IMR-90 (cell line): Measurements from ENCODE around the gene BTBD10. TPM values are rescaled to one million over a fixed set of nuclear protein-coding genes. Genes with fewer than 3 reads are reported as not detected.

ENCODE experiments used
- ATAC-seq: fragments of 200-7000 bp; cut with Tn5 transposase; 2 replicates; pipeline ENCODE4 v1.9.1; 2020; ENCODE audit warnings: low read depth, mild to moderate bottlenecking, moderate library complexity
- BruUV-seq: library from RNA; stranded (reverse); fragments of 400-500 nt; replicated peaks from 2 replicates; lab custom pipeline; 2021; lab: Mats Ljungman, UMichigan
- CTCF ChIA-PET: fragments of 300-600 bp; formaldehyde crosslinking; extraction: SDS; loops from one replicate; lab custom pipeline; 2021; ENCODE audit warnings: antibody characterized with exemption; lab: Yijun Ruan, JAX
- POLR2A ChIA-PET: fragments of 300-600 bp; sonication (Branson Sonifier 250); formaldehyde crosslinking; loops from one replicate; lab custom pipeline; 2022; ENCODE audit warnings: antibody characterized with exemption; ENCODE audit not compliant: unreplicated experiment; lab: Charles Lee
- DNase-seq: peaks from one replicate; pipeline ENCODE4 v3.0.0; 2013
- H2AFZ ChIP-seq: replicated peaks from 2 replicates; pipeline ENCODE3; 2013; ENCODE audit warnings: low read length, mild to moderate bottlenecking; ENCODE audit not compliant: poor library complexity
- H2AK5ac ChIP-seq: 2 replicates; pipeline ENCODE4 v1.6.1; 2013; ENCODE audit warnings: low read depth, low read length, inconsistent platforms
- H2AK9ac ChIP-seq: replicated peaks from 2 replicates; pipeline ENCODE3; 2013; ENCODE audit warnings: mild to moderate bottlenecking, low read depth, low read length, moderate library complexity; ENCODE audit not compliant: poor library complexity
- H2BK120ac ChIP-seq: 2 replicates; pipeline ENCODE4 v1.6.1; 2013; ENCODE audit warnings: low read depth, low read length, inconsistent platforms
- H2BK15ac ChIP-seq: 3 replicates; pipeline ENCODE4 v1.6.1; 2013; ENCODE audit warnings: low read depth, low read length, inconsistent platforms
- H2BK20ac ChIP-seq: 2 replicates; pipeline ENCODE4 v1.6.1; 2013; ENCODE audit warnings: low read depth, mild to moderate bottlenecking, inconsistent platforms, low read length, moderate library complexity
- H2BK5ac ChIP-seq: 2 replicates; pipeline ENCODE4 v1.6.1; 2013; ENCODE audit warnings: mild to moderate bottlenecking, low read depth, low read length, inconsistent platforms; ENCODE audit not compliant: poor library complexity, severe bottlenecking
- H3K14ac ChIP-seq: replicated peaks from 2 replicates; pipeline ENCODE4 v1.6.1; 2013; ENCODE audit warnings: low read depth, low read length, inconsistent platforms
- H3K18ac ChIP-seq: 2 replicates; pipeline ENCODE4 v1.6.1; 2013; ENCODE audit warnings: low read depth, low read length, control low read depth
- H3K23ac ChIP-seq: 2 replicates; pipeline ENCODE4 v1.6.1; 2013; ENCODE audit warnings: low read depth, low read length, inconsistent platforms
- H3K27ac ChIP-seq: 2 replicates; pipeline ENCODE4 v1.5.1; 2013; ENCODE audit warnings: mild to moderate bottlenecking, control low read depth, low read length; ENCODE audit not compliant: insufficient read depth
- H3K27me3 ChIP-seq: 2 replicates; pipeline ENCODE4 v1.6.1; 2013; ENCODE audit warnings: low read length; ENCODE audit not compliant: control insufficient read depth, insufficient read depth
- H3K36me3 ChIP-seq: 2 replicates; pipeline ENCODE4 v1.6.1; 2013; ENCODE audit warnings: low read length, mixed read lengths; ENCODE audit not compliant: control insufficient read depth, insufficient read depth
- H3K4ac ChIP-seq: 2 replicates; pipeline ENCODE4 v1.6.1; 2013; ENCODE audit warnings: low read depth, low read length, inconsistent platforms
- H3K4me1 ChIP-seq: 2 replicates; pipeline ENCODE4 v1.6.1; 2013; ENCODE audit warnings: low read length, mixed read lengths; ENCODE audit not compliant: control insufficient read depth, insufficient read depth
- H3K4me2 ChIP-seq: 2 replicates; pipeline ENCODE4 v1.6.1; 2013; ENCODE audit warnings: low read depth, mild to moderate bottlenecking, control low read depth, low read length, moderate library complexity
- H3K4me3 ChIP-seq: 2 replicates; pipeline ENCODE4 v1.5.1; 2013; ENCODE audit warnings: low read depth, mild to moderate bottlenecking, control low read depth, low read length, moderate library complexity; ENCODE audit not compliant: insufficient read depth
- H3K56ac ChIP-seq: 2 replicates; pipeline ENCODE4 v1.6.1; 2013; ENCODE audit warnings: low read length, inconsistent platforms; ENCODE audit not compliant: insufficient read depth; ENCODE audit errors: extremely low read depth
- H3K79me1 ChIP-seq, 2 experiments: 2 replicates each; pipeline ENCODE4 v1.6.1; 2013; ENCODE audit warnings: low read length in 2 of 2, inconsistent platforms in 1 of 2, low read depth in 1 of 2
- H3K9ac ChIP-seq: 2 replicates; pipeline ENCODE4 v1.6.1; 2013; ENCODE audit warnings: low read depth, low read length, control low read depth
- H3K9me1 ChIP-seq: 2 replicates; pipeline ENCODE4 v1.6.1; 2013; ENCODE audit warnings: low read length, inconsistent platforms; ENCODE audit not compliant: insufficient read depth
- H3K9me3 ChIP-seq: 2 replicates; pipeline ENCODE4 v1.6.1; 2013; ENCODE audit warnings: low read length; ENCODE audit not compliant: control insufficient read depth, insufficient read depth
- H4K20me1 ChIP-seq: 2 replicates; pipeline ENCODE4 v1.6.1; 2013; ENCODE audit warnings: low read length, inconsistent platforms; ENCODE audit not compliant: insufficient read depth
- H4K5ac ChIP-seq: 2 replicates; pipeline ENCODE4 v1.6.1; 2013; ENCODE audit warnings: mild to moderate bottlenecking, low read depth, low read length, control low read depth
- H4K8ac ChIP-seq, 2 experiments: 2 replicates each; pipeline ENCODE4 v1.6.1; 2013; ENCODE audit warnings: low read depth in 2 of 2, low read length in 2 of 2, control low read depth in 1 of 2, inconsistent platforms in 1 of 2
- H4K91ac ChIP-seq: 2 replicates; pipeline ENCODE4 v1.6.1; 2013; ENCODE audit warnings: low read depth, low read length, inconsistent platforms; ENCODE audit not compliant: insufficient read depth
- CEBPB ChIP-seq: IDR thresholded peaks from 2 replicates; pipeline ENCODE4 v1.6.1; 2012; ENCODE audit warnings: low read depth, low read length, improper control_type of control experiment
- CHD1 ChIP-seq: IDR thresholded peaks from 2 replicates; pipeline ENCODE4 v1.6.1; 2012; ENCODE audit warnings: low read depth, low read length, improper control_type of control experiment
- FOS ChIP-seq: fragments of 150-350 bp; IDR thresholded peaks from 2 replicates; pipeline ENCODE4 v1.6.1; 2016; ENCODE audit warnings: low read depth, low read length
- MAZ ChIP-seq: IDR thresholded peaks from 2 replicates; pipeline ENCODE4 v1.6.1; 2012; ENCODE audit warnings: low read depth, mild to moderate bottlenecking, low read length, improper control_type of control experiment, moderate library complexity, borderline replicate concordance
- MXI1 ChIP-seq: IDR thresholded peaks from 2 replicates; pipeline ENCODE4 v1.6.1; 2012; ENCODE audit warnings: low read depth, mild to moderate bottlenecking, low read length, moderate library complexity, borderline replicate concordance
- NFE2L2 ChIP-seq: fragments of 150-350 bp; IDR thresholded peaks from 2 replicates; pipeline ENCODE4 v1.6.1; 2016; ENCODE audit warnings: low read depth, mild to moderate bottlenecking, low read length
- POLR2A ChIP-seq: IDR thresholded peaks from 2 replicates; pipeline ENCODE4 v1.6.1; 2012; ENCODE audit warnings: mild to moderate bottlenecking, low read depth, low read length
- RAD21 ChIP-seq: IDR thresholded peaks from 2 replicates; pipeline ENCODE4 v1.6.1; 2012; ENCODE audit warnings: low read length, improper control_type of control experiment
- RCOR1 ChIP-seq: IDR thresholded peaks from 2 replicates; pipeline ENCODE4 v1.6.1; 2012; ENCODE audit warnings: mild to moderate bottlenecking, low read length, improper control_type of control experiment; ENCODE audit not compliant: insufficient replicate concordance
- RFX5 ChIP-seq: IDR thresholded peaks from 2 replicates; pipeline ENCODE4 v1.8.0; 2012; ENCODE audit warnings: low read depth, mild to moderate bottlenecking, low read length, moderate library complexity
- SMC3 ChIP-seq: fragments of 150-350 bp; IDR thresholded peaks from 2 replicates; pipeline ENCODE4 v1.6.1; 2016; ENCODE audit warnings: low read depth, mild to moderate bottlenecking, antibody characterized with exemption, low read length, moderate library complexity
- WGBS, 2 experiments: methylation state at CpG; one replicate each; pipeline versions ENCODE4 v1.1.5 to v1.1.7; 2013; ENCODE audit warnings: missing lambda C conversion rate in 2 of 2; ENCODE audit not compliant: insufficient read length in 1 of 2; ENCODE audit errors: extremely low coverage in 2 of 2; 5-methylcytosine and 5-hydroxymethylcytosine counted together
- dilution Hi-C: fragments of 300-500 bp; cut with HindIII; formaldehyde crosslinking; loops from one replicate; pipeline ENCODE4 v1.14.3; 2018; ENCODE audit warnings: low sequenced_read_pairs; ENCODE audit not compliant: unreplicated experiment
- in situ Hi-C: fragments of 300-500 bp; cut with MboI; formaldehyde crosslinking; loops from 3 replicates; pipeline ENCODE4 v1.14.3; 2019; ENCODE audit warnings: low sequenced_read_pairs, inconsistent platforms, mixed read lengths
- intact Hi-C: fragments of 100-400 bp; cut with micrococcal nuclease; formaldehyde crosslinking; loops from 2 replicates; pipeline ENCODE4 v1.10.0; 2022
- polyA plus RNA-seq, 3 experiments: library from polyadenylated mRNA; depleted of rRNA; stranded (reverse); fragments of >200 nt; gene quantifications; 2 replicates each; pipeline ENCODE4 v1.2.3, GENCODE V29; 2012; ENCODE audit warnings: low replicate concordance in 1 of 3
- total RNA-seq: library from RNA; depleted of rRNA; stranded (reverse); fragments of >200 nt; gene quantifications from 2 replicates; pipeline ENCODE4 v1.2.3, GENCODE V29; 2012
- TF ChIP-seq, protein P1 (sequence below): fragments of 150-350 bp; IDR thresholded peaks from 2 replicates; pipeline ENCODE4 v1.6.1; 2017; ENCODE audit warnings: mild to moderate bottlenecking, antibody characterized with exemption, low read length, low read depth
- TF ChIP-seq, protein P2 (sequence below): conservative IDR thresholded peaks from 2 replicates; pipeline ENCODE4 v1.5.1; 2012; ENCODE audit warnings: mild to moderate bottlenecking, low read depth, low read length, improper control_type of control experiment
- TF ChIP-seq, protein P3 (sequence below): fragments of 150-350 bp; IDR thresholded peaks from 2 replicates; pipeline ENCODE4 v1.6.1; 2016; ENCODE audit warnings: low read depth, mild to moderate bottlenecking, low read length, moderate library complexity, borderline replicate concordance

The BTBD10 gene
- total and polyA plus RNA-seq, 2 of the 4 experiments (the other 2 are of a cell fraction), result 32.5 to 59.9 TPM

DNA sequence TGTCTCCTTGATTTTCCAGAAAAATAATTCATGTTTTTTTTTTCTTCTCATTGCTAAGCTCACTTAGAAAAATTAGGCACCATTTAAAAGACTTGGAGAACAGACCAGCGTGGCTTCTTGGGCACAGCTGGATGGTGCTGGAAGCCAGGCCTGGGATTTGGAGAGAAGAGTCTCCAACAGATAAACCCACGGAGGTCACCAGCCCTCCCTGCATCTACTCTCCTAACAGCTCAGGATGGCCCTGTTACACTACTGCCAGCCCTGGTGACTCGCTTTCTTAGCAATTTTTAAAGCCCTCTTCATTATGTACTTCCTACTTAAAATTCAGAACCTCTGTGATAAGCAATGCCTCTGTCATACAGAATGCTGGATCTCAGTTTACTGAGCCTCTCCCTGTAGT, 31.0 kb upstream of the BTBD10 start:
- TF ChIP-seq, protein P1, sequence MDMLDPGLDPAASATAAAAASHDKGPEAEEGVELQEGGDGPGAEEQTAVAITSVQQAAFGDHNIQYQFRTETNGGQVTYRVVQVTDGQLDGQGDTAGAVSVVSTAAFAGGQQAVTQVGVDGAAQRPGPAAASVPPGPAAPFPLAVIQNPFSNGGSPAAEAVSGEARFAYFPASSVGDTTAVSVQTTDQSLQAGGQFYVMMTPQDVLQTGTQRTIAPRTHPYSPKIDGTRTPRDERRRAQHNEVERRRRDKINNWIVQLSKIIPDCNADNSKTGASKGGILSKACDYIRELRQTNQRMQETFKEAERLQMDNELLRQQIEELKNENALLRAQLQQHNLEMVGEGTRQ, result no peak
- TF ChIP-seq, protein P2, sequence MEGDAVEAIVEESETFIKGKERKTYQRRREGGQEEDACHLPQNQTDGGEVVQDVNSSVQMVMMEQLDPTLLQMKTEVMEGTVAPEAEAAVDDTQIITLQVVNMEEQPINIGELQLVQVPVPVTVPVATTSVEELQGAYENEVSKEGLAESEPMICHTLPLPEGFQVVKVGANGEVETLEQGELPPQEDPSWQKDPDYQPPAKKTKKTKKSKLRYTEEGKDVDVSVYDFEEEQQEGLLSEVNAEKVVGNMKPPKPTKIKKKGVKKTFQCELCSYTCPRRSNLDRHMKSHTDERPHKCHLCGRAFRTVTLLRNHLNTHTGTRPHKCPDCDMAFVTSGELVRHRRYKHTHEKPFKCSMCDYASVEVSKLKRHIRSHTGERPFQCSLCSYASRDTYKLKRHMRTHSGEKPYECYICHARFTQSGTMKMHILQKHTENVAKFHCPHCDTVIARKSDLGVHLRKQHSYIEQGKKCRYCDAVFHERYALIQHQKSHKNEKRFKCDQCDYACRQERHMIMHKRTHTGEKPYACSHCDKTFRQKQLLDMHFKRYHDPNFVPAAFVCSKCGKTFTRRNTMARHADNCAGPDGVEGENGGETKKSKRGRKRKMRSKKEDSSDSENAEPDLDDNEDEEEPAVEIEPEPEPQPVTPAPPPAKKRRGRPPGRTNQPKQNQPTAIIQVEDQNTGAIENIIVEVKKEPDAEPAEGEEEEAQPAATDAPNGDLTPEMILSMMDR, result no peak
- no peak for TF ChIP-seq NFE2L2
- no peak for TF ChIP-seq SMC3
- no peak for TF ChIP-seq RFX5
- no peak for TF ChIP-seq CEBPB
- no peak for TF ChIP-seq POLR2A
- TF ChIP-seq, protein P3, sequence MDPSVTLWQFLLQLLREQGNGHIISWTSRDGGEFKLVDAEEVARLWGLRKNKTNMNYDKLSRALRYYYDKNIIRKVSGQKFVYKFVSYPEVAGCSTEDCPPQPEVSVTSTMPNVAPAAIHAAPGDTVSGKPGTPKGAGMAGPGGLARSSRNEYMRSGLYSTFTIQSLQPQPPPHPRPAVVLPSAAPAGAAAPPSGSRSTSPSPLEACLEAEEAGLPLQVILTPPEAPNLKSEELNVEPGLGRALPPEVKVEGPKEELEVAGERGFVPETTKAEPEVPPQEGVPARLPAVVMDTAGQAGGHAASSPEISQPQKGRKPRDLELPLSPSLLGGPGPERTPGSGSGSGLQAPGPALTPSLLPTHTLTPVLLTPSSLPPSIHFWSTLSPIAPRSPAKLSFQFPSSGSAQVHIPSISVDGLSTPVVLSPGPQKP, result no peak
- no peak for TF ChIP-seq MXI1
- no peak for TF ChIP-seq RAD21
- TF ChIP-seq RCOR1, result no peak
- no peak for TF ChIP-seq MAZ
- no peak for TF ChIP-seq CHD1
- no peak for TF ChIP-seq FOS
- Histone ChIP-seq H3K4ac (no peak overlapping the region), H2BK5ac (no peak overlapping the region), H4K91ac (no peak overlapping the region), H3K27ac (no peak overlapping the region), H3K4me3 (no peak overlapping the region), H3K79me1 (no peaks in the 10 kb centered on the region), H3K4me2 (no peak overlapping the region), H3K56ac (no peak overlapping the region), H4K5ac (no peak overlapping the region), H3K27me3 (peaks cover 5% of the 10 kb centered on the region), H3K4me1 (no peaks in the 10 kb centered on the region), H2AK5ac (no peak overlapping the region), H4K20me1 (no peaks in the 10 kb centered on the region), H3K18ac (no peak overlapping the region), H2AFZ (no peak overlapping the region), H2AK9ac (no peak overlapping the region), H3K9ac (no peak overlapping the region), H3K23ac (no peak overlapping the region), H2BK20ac (no peak overlapping the region), H4K8ac (no peak overlapping the region), H3K14ac (no peak overlapping the region), H3K9me3 (no peaks in the 10 kb centered on the region), H3K9me1 (no peaks in the 10 kb centered on the region), H3K36me3 (no peaks in the 10 kb centered on the region), H2BK120ac (no peak overlapping the region), H2BK15ac (no peak overlapping the region)
- ChIA-PET POLR2A (no interaction called here), CTCF (no interaction called here)
- dilution Hi-C loops, result no loop called here
- no peak for DNase-seq
- ATAC-seq, result no peak
- intact Hi-C loops, result loop anchor here (5.0 kb wide), 1 partner anchor 753 kb away; no protein-coding TSS in a partner anchor
- in situ Hi-C loops, result no loop called here
- no TSS peak for BruUV-seq
- WGBS, 2 experiments, result 28% methylated on average over 2 of the region's 3 CpGs; no CpG with 5 or more reads in 1 of the 2 experiments
